Stimulated activated CD8-positive, alpha-beta memory T cell treated with anti-CD3 and anti-CD28 coated beads, Interleukin-7, amount 100 ng/mL, for 48 hours (primary cell): ENCODE measurements around the gene KNDC1.
"Not testable (repeated sequence)": the region's sequence is repeated elsewhere in the genome, so short reads cannot be mapped to it uniquely, and the experiment has no call there.

ENCODE experiments used
- DNase-seq, 2 donors: peaks; one replicate each; pipeline ENCODE4 v3.0.0-alpha.2; 2020; ENCODE audit warnings: low read depth in 1 of 2; ENCODE audit errors: extremely low read depth in 1 of 2

Gene KNDC1

GRCh38 chr10:133217800-133218589 lies 58.0 kb downstream of the KNDC1 start:
- no peak for DNase-seq

GRCh38 chr10:133218891-133219290 lies 58.9 kb downstream of the KNDC1 start:
- no peak for DNase-seq

GRCh38 chr10:133219782-133220181 lies 59.8 kb downstream of the KNDC1 start:
- DNase-seq: no peak

DNA sequence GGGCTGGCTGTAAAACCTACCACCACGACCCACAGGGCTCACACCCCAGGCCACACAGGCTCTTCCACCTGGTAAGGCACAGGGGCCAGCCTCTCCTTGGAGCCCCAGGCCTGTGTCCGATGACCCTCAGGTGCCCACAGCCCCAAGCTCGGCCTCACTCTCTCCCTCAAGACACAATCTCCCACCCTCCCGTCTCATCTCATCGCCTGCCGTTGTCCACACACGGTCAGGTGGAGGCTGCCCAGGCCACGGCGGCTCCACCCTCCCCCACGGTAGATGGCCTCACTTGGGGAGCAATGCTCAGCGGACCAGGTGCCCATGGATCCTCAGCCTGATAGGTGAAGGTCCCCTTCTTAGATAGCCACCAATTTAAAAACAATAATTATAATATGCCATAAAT lies 61.3 kb downstream of the KNDC1 start:
- DNase-seq: no peak

GRCh38 chr10:133221756-133222155 lies 61.7 kb downstream of the KNDC1 start:
- not testable (repeated sequence) for DNase-seq

- DNase-seq: no peak
Observed at GRCh38 chr10:133224076-133224475, 64.1 kb downstream of the KNDC1 start.

DNA sequence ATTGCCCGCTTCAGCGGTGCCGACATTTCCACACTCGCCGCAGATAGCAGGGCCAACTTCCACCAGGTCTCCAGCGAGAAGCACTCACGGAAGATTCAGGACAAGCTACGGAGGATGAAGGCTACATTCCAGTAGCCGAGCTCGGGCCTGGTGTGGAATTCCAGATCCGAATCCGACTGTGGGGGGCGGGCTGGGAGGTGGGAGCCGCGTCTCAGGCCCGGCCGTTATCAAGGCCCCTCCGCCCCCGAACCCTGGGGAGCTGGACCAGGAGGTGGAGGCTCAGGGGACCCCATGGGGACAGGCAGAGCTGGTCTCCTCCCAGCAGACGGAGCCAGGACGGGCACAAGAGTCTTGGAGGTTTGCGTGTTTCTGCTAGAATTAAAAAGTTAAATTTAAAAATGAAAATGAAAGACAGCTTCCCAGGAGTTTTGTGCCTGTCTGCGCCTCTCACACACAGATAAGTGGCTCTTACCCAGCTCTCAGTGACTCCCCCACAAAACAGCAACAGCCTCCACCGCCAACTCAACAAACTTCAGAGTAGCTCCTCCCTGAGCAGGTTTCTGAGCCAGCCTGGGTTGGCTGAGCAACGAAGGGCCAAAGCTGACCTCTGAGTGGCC lies 64.8 kb downstream of the KNDC1 start:
- DNase-seq: no peak

GRCh38 chr10:133225707-133226191 lies 65.7 kb downstream of the KNDC1 start:
- peak in 1 of 2 donors; percentile 16 for DNase-seq

DNA sequence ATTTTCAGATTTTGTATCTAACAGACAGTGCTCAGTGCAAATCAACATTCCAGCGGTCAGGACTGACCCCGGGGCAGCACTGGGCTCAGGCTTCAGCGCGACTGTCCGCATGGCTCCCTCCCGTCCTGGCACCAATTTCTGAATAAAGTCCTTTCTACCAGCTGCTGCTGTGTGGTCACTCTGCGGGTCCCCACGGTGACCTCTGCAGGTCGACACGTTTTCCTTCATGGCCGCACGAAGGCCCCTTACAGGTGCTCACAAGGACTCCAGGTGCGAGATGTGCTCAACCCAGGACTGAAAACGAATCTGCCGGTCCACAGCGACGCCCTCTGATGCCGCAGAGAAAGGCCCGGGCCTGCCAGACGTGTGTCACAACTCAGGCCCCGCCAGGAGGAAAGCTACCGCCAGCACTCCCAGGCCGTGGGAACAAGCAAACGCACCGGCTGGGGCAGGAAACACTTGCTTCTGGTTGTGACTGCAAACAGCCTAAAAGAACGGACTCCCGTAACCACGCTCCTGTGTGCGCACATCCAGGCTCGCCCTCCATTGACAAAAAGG lies 66.3 kb downstream of the KNDC1 start:
- DNase-seq: no peak

- DNase-seq: no peak
Observed at GRCh38 chr10:133227256-133227655, 67.2 kb downstream of the KNDC1 start.

GRCh38 chr10:133229265-133230043 lies 69.4 kb downstream of the KNDC1 start:
- no peak for DNase-seq

- no peak for DNase-seq
Observed at GRCh38 chr10:133230044-133230361, 70.0 kb downstream of the KNDC1 start, which contains the start of gene UTF1. UTF1 (plus strand) TSS chr10:133230217; CDS start chr10:133230289, 72 bp downstream.

DNA sequence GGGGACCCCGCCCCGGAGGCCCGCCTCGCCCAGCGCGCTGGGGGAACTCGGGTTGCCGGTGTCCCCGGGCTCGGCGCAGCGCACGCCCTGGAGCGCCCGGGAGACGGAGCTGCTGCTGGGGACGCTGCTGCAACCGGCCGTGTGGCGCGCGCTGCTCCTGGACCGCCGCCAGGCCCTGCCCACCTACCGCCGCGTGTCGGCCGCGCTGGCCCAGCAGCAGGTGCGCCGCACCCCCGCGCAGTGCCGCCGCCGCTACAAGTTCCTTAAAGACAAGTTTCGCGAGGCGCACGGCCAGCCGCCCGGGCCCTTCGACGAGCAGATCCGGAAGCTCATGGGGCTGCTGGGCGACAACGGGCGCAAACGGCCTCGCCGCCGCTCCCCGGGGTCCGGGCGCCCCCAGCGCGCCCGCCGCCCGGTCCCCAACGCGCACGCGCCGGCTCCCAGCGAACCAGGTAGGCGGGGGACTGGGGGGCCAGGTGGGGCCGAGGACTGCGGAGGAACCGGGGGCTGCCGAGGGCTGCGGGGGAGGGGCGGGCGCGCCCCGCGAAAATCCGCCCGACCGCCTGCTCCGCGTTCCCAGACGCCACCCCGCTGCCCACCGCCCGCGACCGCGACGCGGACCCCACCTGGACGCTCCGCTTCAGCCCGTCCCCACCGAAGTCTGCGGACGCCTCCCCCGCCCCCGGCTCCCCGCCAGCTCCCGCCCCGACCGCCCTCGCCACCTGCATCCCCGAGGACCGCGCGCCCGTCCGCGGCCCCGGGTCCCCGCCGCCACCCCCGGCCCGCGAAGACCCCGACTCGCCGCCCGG lies 70.6 kb downstream of the KNDC1 start:
- DNase-seq: no peak

GRCh38 chr10:133231244-133231945 lies 71.4 kb downstream of the KNDC1 start:
- no peak for DNase-seq

GRCh38 chr10:133231946-133232574 lies 72.0 kb downstream of the KNDC1 start:
- DNase-seq: no peak

- DNase-seq: not testable (repeated sequence)
Observed at GRCh38 chr10:133234796-133235195, 74.8 kb downstream of the KNDC1 start.

- DNase-seq: no peak
Observed at GRCh38 chr10:133235265-133235855, 75.3 kb downstream of the KNDC1 start.

DNA sequence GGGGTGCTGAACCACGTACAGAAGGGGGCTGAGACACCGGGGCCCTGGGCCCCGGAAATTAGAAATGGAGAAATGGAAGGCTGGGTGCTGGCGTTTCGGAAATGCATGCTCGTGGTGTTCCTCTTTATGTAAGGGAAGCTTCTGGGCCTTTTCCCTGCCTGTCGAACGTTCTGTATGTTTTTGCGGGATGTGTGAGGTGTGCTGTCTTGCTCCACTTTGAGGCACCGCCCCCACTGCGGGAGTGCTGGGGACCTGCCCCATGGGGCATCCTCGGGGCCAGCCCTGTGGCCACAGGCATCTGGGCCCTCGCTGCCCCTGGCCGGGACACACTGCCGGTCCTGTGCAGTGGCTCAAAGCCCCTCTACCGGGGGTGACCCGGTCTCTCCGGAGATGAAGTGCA lies 75.9 kb downstream of the KNDC1 start:
- no peak for DNase-seq
